Common myeloid progenitor, CD34-positive (primary cell): ENCODE results near the gene LRFN2.

Source experiments
- CTCF ChIA-PET: fragments of 350-600 bp; sonication (Branson Sonifier 250); formaldehyde crosslinking; loops from one replicate; lab custom pipeline; 2021; ENCODE audit warnings: antibody characterized with exemption; lab: Charles Lee
- POLR2A ChIA-PET: fragments of 350-600 bp; sonication (Branson Sonifier 250); formaldehyde crosslinking; loops from one replicate; lab custom pipeline; 2021; ENCODE audit warnings: antibody characterized with exemption; lab: Charles Lee
- DNase-seq, 3 donors: peaks; one replicate each; pipeline versions ENCODE4 v3.0.0 to v3.0.0-alpha.2; 2013
- H3K27ac ChIP-seq, 2 experiments: 1 replicate in 1 of 2; 2 replicates in 1 of 2; pipeline ENCODE4 v1.7.0; 2013; ENCODE audit warnings: inconsistent platforms in 2 of 2, low read length in 2 of 2, mild to moderate bottlenecking in 2 of 2, low read depth in 1 of 2, moderate library complexity in 1 of 2; ENCODE audit not compliant: severe bottlenecking in 2 of 2, insufficient read depth in 1 of 2, poor library complexity in 1 of 2
- H3K27me3 ChIP-seq, 5 experiments: replicated peaks in 2 of 5; 1 replicate in 3 of 5; 2 replicates in 2 of 5; pipeline versions ENCODE4 v1.6.1 to v1.7.0; 2013; ENCODE audit warnings: low read length in 4 of 5, mild to moderate bottlenecking in 2 of 5, moderate library complexity in 2 of 5, inconsistent platforms in 1 of 5; ENCODE audit not compliant: insufficient read depth in 5 of 5, control insufficient read depth in 4 of 5
- H3K36me3 ChIP-seq, 4 experiments: 1 replicate in 2 of 4; 2 replicates in 2 of 4; pipeline versions ENCODE4 v1.6.1 to v1.7.0; 2013; ENCODE audit warnings: low read length in 3 of 4, control low read depth in 1 of 4, mild to moderate bottlenecking in 1 of 4; ENCODE audit not compliant: control insufficient read depth in 4 of 4, insufficient read depth in 4 of 4
- H3K4me1 ChIP-seq, 4 experiments: 1 replicate in 3 of 4; 2 replicates in 1 of 4; pipeline versions ENCODE4 v1.6.1 to v1.7.1; 2013; ENCODE audit warnings: low read length in 3 of 4, mild to moderate bottlenecking in 3 of 4, control low read depth in 1 of 4, inconsistent platforms in 1 of 4, moderate library complexity in 1 of 4; ENCODE audit not compliant: control insufficient read depth in 4 of 4, insufficient read depth in 4 of 4; ENCODE audit errors: control extremely low read depth in 1 of 4
- H3K4me3 ChIP-seq, 7 experiments: 1 replicate in 4 of 7; 2 replicates in 3 of 7; pipeline versions ENCODE4 v1.5.1 to v1.7.0; 2013; ENCODE audit warnings: mild to moderate bottlenecking in 7 of 7, low read length in 6 of 7, moderate library complexity in 6 of 7, inconsistent platforms in 2 of 7, low read depth in 2 of 7, control low read depth in 1 of 7; ENCODE audit not compliant: insufficient read depth in 4 of 7, control insufficient read depth in 1 of 7; ENCODE audit errors: extremely low read depth in 1 of 7
- H3K9me3 ChIP-seq, 5 experiments: 1 replicate in 4 of 5; 2 replicates in 1 of 5; pipeline versions ENCODE4 v1.6.1 to v1.7.1; 2013; ENCODE audit warnings: low read length in 4 of 5, mild to moderate bottlenecking in 2 of 5, inconsistent platforms in 1 of 5, low read depth in 1 of 5, moderate library complexity in 1 of 5; ENCODE audit not compliant: control insufficient read depth in 4 of 5, insufficient read depth in 2 of 5; ENCODE audit errors: control extremely low read depth in 1 of 5
- WGBS: methylation state at CpG from one replicate; pipeline ENCODE4 v1.1.5; 2013; ENCODE audit not compliant: insufficient coverage; 5-methylcytosine and 5-hydroxymethylcytosine counted together

Gene LRFN2

DNA sequence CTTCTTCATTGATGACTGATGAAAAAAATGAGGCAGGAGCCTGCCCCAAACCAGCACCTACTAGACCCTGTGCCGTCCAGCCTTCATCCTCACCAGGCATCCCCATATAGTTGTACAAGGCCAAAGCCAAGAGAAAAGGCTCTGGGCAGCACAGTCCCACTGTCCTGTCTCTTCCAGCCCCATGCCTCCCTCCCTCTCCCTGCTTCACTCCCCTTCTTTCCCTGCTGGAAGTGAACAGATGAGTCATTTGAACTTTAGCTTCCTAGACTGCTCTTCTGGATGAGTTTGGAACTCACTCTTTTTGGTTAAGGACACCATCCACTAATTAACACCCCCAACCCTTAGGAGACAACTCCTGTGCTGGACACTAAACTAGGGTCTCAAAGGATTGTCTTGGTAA is 235.2 kb downstream of the LRFN2 start:
- no peaks in the 10 kb centered on the region for H3K4me1 ChIP-seq
- POLR2A ChIA-PET: no interaction called here
- no peaks in the 10 kb centered on the region for H3K36me3 ChIP-seq
- no peak overlapping the region for H3K27ac ChIP-seq
- no peaks in the 10 kb centered on the region for H3K9me3 ChIP-seq
- CTCF ChIA-PET: no interaction called here
- peaks cover 0 to 2% (median 0%) of the 10 kb centered on the region in 5 experiments for H3K27me3 ChIP-seq
- WGBS: 86% methylated on average over 1 of the region's 1 CpG
- H3K4me3 ChIP-seq: no peak overlapping the region
- no peak for DNase-seq

DNA sequence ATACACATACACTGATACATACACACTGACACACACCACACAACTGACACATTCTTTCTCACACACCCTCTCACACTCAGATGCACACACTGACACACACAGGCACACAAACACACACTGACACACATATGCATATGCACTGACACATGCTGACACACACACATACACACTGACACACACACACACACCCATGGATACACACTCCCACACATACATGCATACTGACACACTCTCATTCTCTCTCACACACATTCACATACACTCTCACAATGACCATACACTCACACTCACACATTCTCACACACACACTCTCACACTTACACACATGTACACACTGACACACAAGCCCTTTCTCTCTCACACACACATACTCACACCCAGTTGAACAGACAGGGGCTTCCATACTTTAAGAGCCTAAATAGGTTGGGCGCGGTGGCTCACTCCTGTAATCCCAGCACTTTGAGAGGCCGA is 236.4 kb downstream of the LRFN2 start:
- CTCF ChIA-PET: no interaction called here
- DNase-seq: no peak
- no CpG with 5 or more reads among the region's 3 CpGs for WGBS

DNA sequence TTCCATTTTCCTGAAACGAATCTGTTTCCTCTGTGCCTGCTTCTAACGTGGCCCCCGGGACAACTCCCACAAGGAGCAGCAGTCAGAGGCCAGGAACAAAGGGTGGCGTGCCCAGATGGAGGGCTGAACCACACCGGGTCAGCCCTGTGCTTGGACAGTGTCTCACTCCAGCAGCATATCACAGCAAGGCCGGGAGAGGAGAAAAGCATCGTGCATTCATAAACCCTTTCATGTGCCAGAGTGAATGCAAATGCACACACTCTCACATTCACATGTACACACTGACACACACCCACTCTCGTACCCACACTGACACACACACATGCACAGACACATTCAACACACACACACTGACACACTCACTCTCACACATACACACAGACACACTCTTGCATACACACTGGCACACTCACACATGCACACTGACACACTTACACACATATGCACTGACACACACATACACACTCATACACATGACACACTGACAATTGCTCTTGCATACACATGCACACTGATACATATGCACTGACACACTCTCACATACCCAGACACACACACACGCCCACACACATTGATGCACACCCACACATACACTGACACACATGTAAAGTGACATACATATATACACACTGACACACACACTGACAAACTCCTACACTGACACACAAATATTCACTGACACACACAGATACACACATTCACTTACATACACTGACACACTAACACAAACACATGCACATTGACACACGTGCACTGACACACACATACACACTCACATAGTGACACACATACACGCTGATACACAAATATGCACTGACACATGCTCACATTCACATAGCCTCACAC is 237.0 kb downstream of the LRFN2 start:
- Histone ChIP-seq H3K27ac (no peak overlapping the region), H3K4me1 (no peaks in the 10 kb centered on the region), H3K9me3 (no peaks in the 10 kb centered on the region), H3K27me3 (peaks cover 0 to 2% (median 0%) of the 10 kb centered on the region in 5 experiments), H3K36me3 (no peaks in the 10 kb centered on the region), H3K4me3 (no peak overlapping the region)
- ChIA-PET CTCF (no interaction called here), POLR2A (no interaction called here)
- DNase-seq: no peak
- 81% methylated on average over 10 of the region's 11 CpGs for WGBS

More for the DNA sequence above, 236.4 kb downstream of the LRFN2 start:
- no peaks in the 10 kb centered on the region for H3K36me3 ChIP-seq
- POLR2A ChIA-PET: no interaction called here
- no peaks in the 10 kb centered on the region for H3K4me1 ChIP-seq
- peaks cover 0 to 2% (median 0%) of the 10 kb centered on the region in 5 experiments for H3K27me3 ChIP-seq
- no peak overlapping the region for H3K27ac ChIP-seq
- H3K9me3 ChIP-seq: no peaks in the 10 kb centered on the region
- no peak overlapping the region for H3K4me3 ChIP-seq

DNA sequence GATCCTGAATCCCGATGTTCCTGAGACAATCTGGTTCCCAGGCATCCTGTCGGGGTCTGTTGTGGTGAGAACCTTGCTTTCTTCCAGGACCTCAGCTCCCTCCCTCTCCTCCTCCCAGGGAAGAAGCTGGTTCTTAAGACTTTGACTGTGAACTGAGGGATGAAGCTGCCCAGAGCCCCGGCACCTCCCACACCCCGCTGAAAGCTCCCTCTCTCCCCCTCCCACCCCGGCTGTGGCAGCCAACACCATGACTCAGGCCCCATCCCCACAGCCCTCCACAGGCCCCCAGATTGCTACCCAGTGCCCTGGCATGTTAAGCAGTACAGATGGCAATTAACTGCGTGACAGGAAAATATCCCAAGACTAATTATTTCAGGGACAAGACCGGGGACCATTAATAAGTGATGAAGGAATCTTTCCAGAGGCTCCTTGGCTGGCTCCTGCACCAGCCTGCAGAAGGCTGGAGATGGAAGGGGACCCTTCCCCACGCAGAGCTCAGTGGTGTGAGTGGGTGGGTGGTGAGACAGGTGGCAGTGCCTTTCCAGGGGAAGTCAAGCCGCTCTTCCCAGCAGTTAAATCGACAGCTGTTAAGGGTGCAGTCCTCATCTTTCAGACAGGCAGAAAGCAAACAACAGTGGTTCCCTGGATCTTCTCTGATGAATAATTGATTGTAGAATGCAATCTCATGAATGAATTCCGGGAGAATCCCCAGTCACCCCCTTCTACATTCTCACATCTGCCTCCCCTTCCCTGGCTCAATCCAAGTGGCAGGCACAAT is 237.9 kb downstream of the LRFN2 start:
- Histone ChIP-seq H3K36me3 (no peaks in the 10 kb centered on the region), H3K4me1 (no peaks in the 10 kb centered on the region), H3K4me3 (no peak overlapping the region), H3K9me3 (no peaks in the 10 kb centered on the region), H3K27ac (no peak overlapping the region), H3K27me3 (peaks cover 0 to 2% (median 0%) of the 10 kb centered on the region in 5 experiments)
- ChIA-PET CTCF (no interaction called here), POLR2A (no interaction called here)
- 100% methylated on average over 4 of the region's 11 CpGs for WGBS
- DNase-seq: no peak

DNA sequence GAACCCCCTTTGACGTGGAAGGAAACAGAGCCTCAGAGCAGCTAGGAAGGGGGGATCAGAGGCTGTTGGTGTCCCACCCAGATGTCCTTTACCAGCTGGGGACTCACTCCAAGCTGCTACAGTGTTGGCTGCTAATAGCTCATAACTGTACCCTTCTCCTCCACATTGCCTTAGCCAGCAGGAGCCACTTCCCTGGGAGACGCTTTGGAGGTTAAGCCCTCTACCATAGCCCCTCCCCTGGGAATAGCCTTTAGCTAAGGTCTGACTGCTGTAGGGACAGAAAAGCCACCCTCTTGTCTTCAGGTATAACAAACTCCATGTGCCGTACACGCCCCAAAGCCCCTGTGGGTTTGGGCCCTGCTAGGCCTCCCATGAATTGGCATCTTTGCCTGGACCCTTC is 238.6 kb downstream of the LRFN2 start:
- Histone ChIP-seq H3K9me3 (no peaks in the 10 kb centered on the region), H3K4me3 (no peak overlapping the region), H3K27ac (no peak overlapping the region), H3K4me1 (no peaks in the 10 kb centered on the region), H3K27me3 (peaks cover 0 to 2% (median 0%) of the 10 kb centered on the region in 5 experiments), H3K36me3 (no peaks in the 10 kb centered on the region)
- ChIA-PET POLR2A (no interaction called here), CTCF (no interaction called here)
- 80% methylated on average over 3 of the region's 4 CpGs for WGBS
- no peak for DNase-seq

DNA sequence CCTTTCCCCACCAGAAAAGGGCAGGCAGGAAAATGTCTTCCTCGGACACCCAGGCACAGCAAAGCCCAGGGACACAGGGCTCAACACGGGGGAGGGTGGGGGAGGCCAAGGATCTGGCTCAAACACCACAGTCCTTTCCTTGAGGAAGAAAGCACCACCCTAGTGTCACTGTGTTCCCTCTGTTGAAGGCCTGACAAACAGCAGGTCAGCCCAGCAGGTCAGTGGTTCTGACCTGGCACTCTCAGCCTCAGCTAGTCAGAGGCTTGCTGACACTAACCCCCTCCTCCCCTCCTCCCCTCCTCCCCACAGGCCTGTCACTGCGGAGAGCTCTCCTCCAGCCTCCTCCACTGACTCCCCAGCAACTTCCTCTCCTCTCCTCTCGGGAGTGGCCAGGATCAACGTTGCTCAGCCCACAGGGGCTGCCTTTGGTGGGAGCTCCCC is 239.6 kb downstream of the LRFN2 start:
- DNase-seq: no peak
- H3K4me3 ChIP-seq: no peak overlapping the region
- H3K27ac ChIP-seq: no peak overlapping the region
- H3K4me1 ChIP-seq: no peaks in the 10 kb centered on the region
- ChIA-PET CTCF (no interaction called here), POLR2A (no interaction called here)
- no peaks in the 10 kb centered on the region for H3K9me3 ChIP-seq
- H3K27me3 ChIP-seq: peaks cover 0 to 7% (median 0%) of the 10 kb centered on the region in 5 experiments
- no peaks in the 10 kb centered on the region for H3K36me3 ChIP-seq
- WGBS: 88% methylated on average over 2 of the region's 5 CpGs

DNA sequence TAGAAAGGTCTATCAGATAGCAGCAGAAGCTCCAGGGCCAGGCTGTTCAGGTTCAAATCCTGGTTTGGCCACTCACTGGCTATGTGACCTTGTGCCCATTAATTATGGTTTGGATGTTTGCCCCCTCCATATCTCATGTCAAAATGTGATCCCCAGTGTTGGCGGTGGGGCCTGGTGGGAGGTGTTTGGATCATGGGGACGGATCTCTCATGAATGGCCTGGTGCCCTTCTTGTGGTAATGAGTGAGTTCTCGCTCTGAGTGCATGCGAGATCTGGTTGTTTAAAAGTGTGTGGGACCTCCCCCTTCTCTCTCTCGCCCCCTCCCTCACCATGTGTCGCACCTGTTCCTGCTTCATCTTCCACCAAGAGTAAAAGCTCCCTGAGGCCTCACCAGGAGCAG is 240.9 kb downstream of the LRFN2 start:
- no CpG with 5 or more reads among the region's 6 CpGs for WGBS

More for the DNA sequence above, 240.9 kb downstream of the LRFN2 start:
- ChIA-PET CTCF (no interaction called here), POLR2A (no interaction called here)
- Histone ChIP-seq H3K27me3 (peaks cover 0 to 16% (median 3%) of the 10 kb centered on the region in 5 experiments), H3K4me3 (no peak overlapping the region), H3K36me3 (no peaks in the 10 kb centered on the region), H3K9me3 (no peaks in the 10 kb centered on the region), H3K4me1 (no peaks in the 10 kb centered on the region), H3K27ac (no peak overlapping the region)
- no peak for DNase-seq
